Measurements from ENCODE around the gene GARIN5A.
A peak's percentile ranks its signal among the peaks of the same experiment; 100 is the strongest.

Gene GARIN5A

GRCh38 chr19:50476224-50476906 lies at the start of gene GARIN5A, which contains the start of gene EMC10:
Gene GARIN5A, minus strand, starts transcription at chr19:50476848. Its CDS starts 460 bp downstream, at chr19:50476388.
Gene EMC10, plus strand, starts transcription at chr19:50476507. Its CDS starts 38 bp downstream, at chr19:50476545.
- peak; percentile 74 to 93 (median 87) for DNase-seq (ENCODE audit: low read depth in 4 of 4, low spot score in 1 of 4)

- DNase-seq (ENCODE audit: low read depth in 4 of 4, low spot score in 1 of 4), result no peak
Observed at GRCh38 chr19:50522881-50523280, 46.2 kb upstream of the GARIN5A start.

GRCh38 chr19:50520822-50521465 lies 44.3 kb upstream of the GARIN5A start:
- no peak for DNase-seq (ENCODE audit: low read depth in 4 of 4, low spot score in 1 of 4)

GRCh38 chr19:50519006-50519575 lies 42.4 kb upstream of the GARIN5A start:
- no peak for DNase-seq (ENCODE audit: low read depth in 4 of 4, low spot score in 1 of 4)

- no peak for DNase-seq (ENCODE audit: low read depth in 4 of 4, low spot score in 1 of 4)
Observed at GRCh38 chr19:50518091-50519005, 41.7 kb upstream of the GARIN5A start.

- no peak for DNase-seq (ENCODE audit: low read depth in 4 of 4, low spot score in 1 of 4)
Observed at GRCh38 chr19:50517704-50518075, 41.0 kb upstream of the GARIN5A start.

- no peak for DNase-seq (ENCODE audit: low read depth in 4 of 4, low spot score in 1 of 4)
Observed at GRCh38 chr19:50516964-50517703, 40.5 kb upstream of the GARIN5A start.

- no peak for DNase-seq (ENCODE audit: low read depth in 4 of 4, low spot score in 1 of 4)
Observed at GRCh38 chr19:50516456-50516855, 39.8 kb upstream of the GARIN5A start.

- no peak for DNase-seq (ENCODE audit: low read depth in 4 of 4, low spot score in 1 of 4)
Observed at GRCh38 chr19:50515168-50515561, 38.5 kb upstream of the GARIN5A start.

GRCh38 chr19:50514346-50515167 lies 37.9 kb upstream of the GARIN5A start:
- DNase-seq (ENCODE audit: low read depth in 4 of 4, low spot score in 1 of 4), result no peak

GRCh38 chr19:50513746-50514345 lies 37.2 kb upstream of the GARIN5A start, which contains the start of gene ASPDH:
Gene ASPDH, minus strand, starts transcription at chr19:50513913. Its CDS starts 90 bp downstream, at chr19:50513823.
- DNase-seq (ENCODE audit: low read depth in 4 of 4, low spot score in 1 of 4), result no peak

- DNase-seq (ENCODE audit: low read depth in 4 of 4, low spot score in 1 of 4), result no peak
Observed at GRCh38 chr19:50512999-50513745, 36.5 kb upstream of the GARIN5A start.

GRCh38 chr19:50512112-50512998 lies 35.7 kb upstream of the GARIN5A start:
- no peak for DNase-seq (ENCODE audit: low read depth in 4 of 4, low spot score in 1 of 4)

- peak; percentile 87 to 93 (median 92) for DNase-seq (ENCODE audit: low read depth in 4 of 4, low spot score in 1 of 4)
Observed at GRCh38 chr19:50511069-50511822, 34.6 kb upstream of the GARIN5A start, which contains the start of gene JOSD2. Gene JOSD2, minus strand, starts transcription at chr19:50511191. Its CDS starts 760 bp downstream, at chr19:50510431.

- DNase-seq (ENCODE audit: low read depth in 4 of 4, low spot score in 1 of 4), result no peak
Observed at GRCh38 chr19:50510700-50511068, 34.0 kb upstream of the GARIN5A start.

GRCh38 chr19:50510121-50510670 lies 33.5 kb upstream of the GARIN5A start:
- no peak for DNase-seq (ENCODE audit: low read depth in 4 of 4, low spot score in 1 of 4)
